Hepatocyte (in vitro differentiated cells): ENCODE measurements around the gene PAX6. TPM values are rescaled to one million over a fixed set of nuclear protein-coding genes. Genes with fewer than 3 reads are reported as not detected.

Source experiments
- DNase-seq: peaks from one replicate; pipeline ENCODE4 v3.0.0-alpha.2; 2016; ENCODE audit warnings: low spot score
- H2AFZ ChIP-seq: fragments of 200-600 bp; sonication (generic); 2 replicates; pipeline ENCODE4 v1.6.0; 2016; ENCODE audit warnings: antibody characterized with exemption, mild to moderate bottlenecking
- H3K27ac ChIP-seq: fragments of 200-600 bp; sonication (generic); 2 replicates; pipeline ENCODE4 v1.5.1; 2016; ENCODE audit warnings: mild to moderate bottlenecking
- H3K27me3 ChIP-seq: fragments of 200-600 bp; sonication (generic); 2 replicates; pipeline ENCODE4 v1.6.1; 2016
- H3K36me3 ChIP-seq: fragments of 200-600 bp; sonication (generic); replicated peaks from 2 replicates; pipeline ENCODE4 v1.5.1; 2016; ENCODE audit warnings: low read depth; ENCODE audit not compliant: insufficient read depth
- H3K4me1 ChIP-seq: fragments of 200-600 bp; sonication (generic); 2 replicates; pipeline ENCODE4 v1.5.1; 2016; ENCODE audit warnings: mild to moderate bottlenecking, moderate library complexity; ENCODE audit not compliant: insufficient read depth
- H3K4me2 ChIP-seq: fragments of 200-600 bp; sonication (generic); 2 replicates; pipeline ENCODE4 v1.6.0; 2016
- H3K4me3 ChIP-seq: fragments of 200-600 bp; sonication (generic); 2 replicates; pipeline ENCODE4 v1.5.1; 2016; ENCODE audit warnings: mild to moderate bottlenecking
- H3K79me2 ChIP-seq: fragments of 200-600 bp; sonication (generic); 2 replicates; pipeline ENCODE4 v1.6.0; 2017; ENCODE audit warnings: mild to moderate bottlenecking
- H3K9me2 ChIP-seq: fragments of 200-600 bp; sonication (generic); replicated peaks from 2 replicates; pipeline ENCODE4 v1.6.0; 2017; ENCODE audit warnings: mild to moderate bottlenecking; ENCODE audit not compliant: insufficient read depth
- H3K9me3 ChIP-seq: fragments of 200-600 bp; sonication (generic); 2 replicates; pipeline ENCODE4 v1.5.1; 2016; ENCODE audit warnings: low read depth, mild to moderate bottlenecking
- H4K20me1 ChIP-seq: fragments of 200-600 bp; sonication (generic); 2 replicates; pipeline ENCODE4 v1.6.0; 2016; ENCODE audit warnings: mild to moderate bottlenecking; ENCODE audit not compliant: insufficient read depth, poor library complexity, severe bottlenecking
- CTCF ChIP-seq: fragments of 200-600 bp; sonication (generic); IDR thresholded peaks from 2 replicates; pipeline ENCODE4 v1.5.1; 2016; ENCODE audit warnings: antibody characterized with exemption, mild to moderate bottlenecking; ENCODE audit not compliant: poor library complexity
- EZH2 ChIP-seq: fragments of 200-600 bp; sonication (generic); IDR thresholded peaks from 2 replicates; pipeline ENCODE4 v1.6.1; 2016; ENCODE audit warnings: antibody characterized with exemption, mild to moderate bottlenecking, borderline replicate concordance
- EZH2phosphoT487 ChIP-seq: fragments of 200-600 bp; sonication (generic); IDR thresholded peaks from one replicate; pipeline ENCODE4 v1.6.1; 2018; ENCODE audit warnings: antibody characterized with exemption, mild to moderate bottlenecking, low read depth, moderate library complexity; ENCODE audit not compliant: unreplicated experiment, severe bottlenecking
- WGBS: methylation state at CpG from one replicate; pipeline ENCODE4 v1.1.6; 2016; ENCODE audit warnings: low lambda C conversion rate; ENCODE audit errors: missing lambda C conversion rate; 5-methylcytosine and 5-hydroxymethylcytosine counted together
- polyA plus RNA-seq: library from polyadenylated mRNA; unstranded; fragments of >200 nt; fragmentation: Nextera tagmentation; extraction: Ambion mirVana; gene quantifications from 2 replicates; pipeline ENCODE4 v1.2.1, GENCODE V29; 2016
- total RNA-seq: library from RNA; depleted of rRNA; stranded (reverse); fragments of >200 nt; gene quantifications from 2 replicates; pipeline ENCODE4 v1.2.3, GENCODE V29; 2014

PAX6 gene
- total and polyA plus RNA-seq, 2 experiments from 2014 or later, result 0.21 to 0.70 TPM

- no peak overlapping the region for H3K27ac ChIP-seq
- no peaks in the 10 kb centered on the region for H4K20me1 ChIP-seq
- peaks cover 98% of the 10 kb centered on the region for H3K27me3 ChIP-seq
- no peak for DNase-seq
- 36% methylated on average over 7 of the region's 7 CpGs for WGBS
- H2AFZ ChIP-seq, result no peak overlapping the region
- H3K79me2 ChIP-seq, result no peaks in the 10 kb centered on the region
- TF ChIP-seq EZH2phosphoT487 (no peak), EZH2 (no peak), CTCF (no peak)
- H3K4me3 ChIP-seq, result no peak overlapping the region
- no peaks in the 10 kb centered on the region for H3K9me3 ChIP-seq
- H3K4me1 ChIP-seq, result no peaks in the 10 kb centered on the region
- H3K4me2 ChIP-seq, result no peak overlapping the region
- H3K36me3 ChIP-seq, result no peaks in the 10 kb centered on the region
- no peaks in the 10 kb centered on the region for H3K9me2 ChIP-seq
Observed at GRCh38 chr11:31828217-31828616, 17.1 kb upstream of the PAX6 start.

- H3K9me3 ChIP-seq, result no peaks in the 10 kb centered on the region
- no peaks in the 10 kb centered on the region for H4K20me1 ChIP-seq
- no peak overlapping the region for H2AFZ ChIP-seq
- H3K4me3 ChIP-seq, result no peak overlapping the region
- H3K27ac ChIP-seq, result no peak overlapping the region
- H3K36me3 ChIP-seq, result no peaks in the 10 kb centered on the region
- no peaks in the 10 kb centered on the region for H3K79me2 ChIP-seq
- no peaks in the 10 kb centered on the region for H3K4me1 ChIP-seq
- 4% methylated on average over 18 of the region's 18 CpGs for WGBS
- peak overlapping the region; percentile 65 for H3K4me2 ChIP-seq
- no peak for TF ChIP-seq CTCF
- peak; percentile 29 for TF ChIP-seq EZH2
- TF ChIP-seq EZH2phosphoT487, result no peak
- H3K9me2 ChIP-seq, result no peaks in the 10 kb centered on the region
- H3K27me3 ChIP-seq, result peaks cover 98% of the 10 kb centered on the region
- no peak for DNase-seq
Observed at GRCh38 chr11:31827455-31828206, 16.5 kb upstream of the PAX6 start.

GRCh38 chr11:31826536-31827438 is 15.7 kb upstream of the PAX6 start:
- no peaks in the 10 kb centered on the region for H3K9me3 ChIP-seq
- WGBS, result 5% methylated on average over 35 of the region's 55 CpGs
- no peak overlapping the region for H3K4me3 ChIP-seq
- no peaks in the 10 kb centered on the region for H3K4me1 ChIP-seq
- no peak for TF ChIP-seq CTCF
- TF ChIP-seq EZH2, result peak; percentile 33
- peak; percentile 15 for TF ChIP-seq EZH2phosphoT487
- no peaks in the 10 kb centered on the region for H4K20me1 ChIP-seq
- H2AFZ ChIP-seq, result peak overlapping the region; percentile 32
- no peaks in the 10 kb centered on the region for H3K36me3 ChIP-seq
- no peaks in the 10 kb centered on the region for H3K79me2 ChIP-seq
- H3K27ac ChIP-seq, result no peak overlapping the region
- DNase-seq, result no peak
- peaks cover 98% of the 10 kb centered on the region for H3K27me3 ChIP-seq
- H3K4me2 ChIP-seq, result peak overlapping the region; percentile 65
- H3K9me2 ChIP-seq, result no peaks in the 10 kb centered on the region
